HG02938 (cell line): Measurements from ENCODE around the gene CLEC10A.
"Not testable (repeated sequence)": the region's sequence is repeated elsewhere in the genome, so short reads cannot be mapped to it uniquely, and the experiment has no call there.

Experiments
- ATAC-seq: cut with Tn5 transposase; IDR thresholded peaks from one replicate; pipeline ENCODE4 v1.9.1; 2021; ENCODE audit warnings: mild to moderate bottlenecking, moderate library complexity; ENCODE audit not compliant: unreplicated experiment

The CLEC10A gene

GRCh38 chr17:7079581-7080455 lies at the start of gene CLEC10A:
CLEC10A (minus strand) TSS chr17:7080251; CDS start chr17:7078812, 1,439 bp downstream.
- no peak for ATAC-seq

GRCh38 chr17:7129311-7129710 lies 49.3 kb upstream of the CLEC10A start:
- ATAC-seq, result no peak

- ATAC-seq, result no peak
Measured at GRCh38 chr17:7128160-7128559, 48.1 kb upstream of the CLEC10A start.

GRCh38 chr17:7127501-7127900 lies 47.5 kb upstream of the CLEC10A start:
- ATAC-seq, result not testable (repeated sequence)

GRCh38 chr17:7126386-7126785 lies 46.3 kb upstream of the CLEC10A start:
- not testable (repeated sequence) for ATAC-seq

GRCh38 chr17:7124923-7125322 lies 44.9 kb upstream of the CLEC10A start:
- no peak for ATAC-seq

- no peak for ATAC-seq
Measured at GRCh38 chr17:7123844-7124243, 43.8 kb upstream of the CLEC10A start.

GRCh38 chr17:7122381-7122780 lies 42.3 kb upstream of the CLEC10A start:
- no peak for ATAC-seq

GRCh38 chr17:7120635-7121034 lies 40.6 kb upstream of the CLEC10A start:
- ATAC-seq, result not testable (repeated sequence)

- no peak for ATAC-seq
Measured at GRCh38 chr17:7120123-7120522, 40.1 kb upstream of the CLEC10A start.

- ATAC-seq, result no peak
Measured at GRCh38 chr17:7119314-7119713, 39.3 kb upstream of the CLEC10A start.

- no peak for ATAC-seq
Measured at GRCh38 chr17:7114875-7115614, 35.0 kb upstream of the CLEC10A start.

- no peak for ATAC-seq
Measured at GRCh38 chr17:7114241-7114874, 34.3 kb upstream of the CLEC10A start, which contains the start of gene ASGR2. ASGR2 (minus strand) TSS chr17:7114822; CDS start chr17:7114240, 582 bp downstream.

GRCh38 chr17:7113273-7114071 lies 33.4 kb upstream of the CLEC10A start:
- ATAC-seq, result no peak

GRCh38 chr17:7112510-7113108 lies 32.6 kb upstream of the CLEC10A start:
- no peak for ATAC-seq

- no peak for ATAC-seq
Measured at GRCh38 chr17:7111784-7112509, 31.9 kb upstream of the CLEC10A start.

- ATAC-seq, result no peak
Measured at GRCh38 chr17:7110617-7111306, 30.7 kb upstream of the CLEC10A start.

- ATAC-seq, result no peak
Measured at GRCh38 chr17:7109461-7110322, 29.6 kb upstream of the CLEC10A start.
